PFSK-1 (cell line): ENCODE data around the gene RBKS.

Experiments used
- FOXP2 ChIP-seq: optimal IDR thresholded peaks from 2 replicates; pipeline ENCODE3; 2011; ENCODE audit warnings: borderline replicate concordance, control low read depth, inconsistent platforms; ENCODE audit not compliant: insufficient read depth; ENCODE audit errors: extremely low read length, extremely low read depth
- POLR2AphosphoS5 ChIP-seq: IDR thresholded peaks from 2 replicates; pipeline ENCODE4 v1.6.1; 2012; ENCODE audit warnings: low read depth, mild to moderate bottlenecking, control low read depth, low read length, moderate library complexity
- SIN3A ChIP-seq: IDR thresholded peaks from 2 replicates; pipeline ENCODE4 v1.6.1; 2012; ENCODE audit warnings: mild to moderate bottlenecking, low read length, moderate library complexity, borderline replicate concordance; ENCODE audit not compliant: insufficient read depth
- TAF1 ChIP-seq: IDR thresholded peaks from 2 replicates; pipeline ENCODE4 v1.6.1; 2012; ENCODE audit warnings: low read length, control low read depth, borderline replicate concordance; ENCODE audit not compliant: insufficient read depth
- TF ChIP-seq, protein P1 (sequence below), 2 experiments: IDR thresholded peaks; 2 replicates each; pipeline versions ENCODE4 v1.6.1 to v1.8.0; 2011 to 2012; ENCODE audit warnings: low read depth in 2 of 2, low read length in 2 of 2, control low read depth in 1 of 2, inconsistent platforms in 1 of 2, mild to moderate bottlenecking in 1 of 2, moderate library complexity in 1 of 2; ENCODE audit not compliant: insufficient read depth in 1 of 2

The RBKS gene

GRCh38 chr2:27830656-27831055 lies 59.5 kb downstream of the RBKS start:
- TF ChIP-seq SIN3A: no peak
- TF ChIP-seq, protein P1, sequence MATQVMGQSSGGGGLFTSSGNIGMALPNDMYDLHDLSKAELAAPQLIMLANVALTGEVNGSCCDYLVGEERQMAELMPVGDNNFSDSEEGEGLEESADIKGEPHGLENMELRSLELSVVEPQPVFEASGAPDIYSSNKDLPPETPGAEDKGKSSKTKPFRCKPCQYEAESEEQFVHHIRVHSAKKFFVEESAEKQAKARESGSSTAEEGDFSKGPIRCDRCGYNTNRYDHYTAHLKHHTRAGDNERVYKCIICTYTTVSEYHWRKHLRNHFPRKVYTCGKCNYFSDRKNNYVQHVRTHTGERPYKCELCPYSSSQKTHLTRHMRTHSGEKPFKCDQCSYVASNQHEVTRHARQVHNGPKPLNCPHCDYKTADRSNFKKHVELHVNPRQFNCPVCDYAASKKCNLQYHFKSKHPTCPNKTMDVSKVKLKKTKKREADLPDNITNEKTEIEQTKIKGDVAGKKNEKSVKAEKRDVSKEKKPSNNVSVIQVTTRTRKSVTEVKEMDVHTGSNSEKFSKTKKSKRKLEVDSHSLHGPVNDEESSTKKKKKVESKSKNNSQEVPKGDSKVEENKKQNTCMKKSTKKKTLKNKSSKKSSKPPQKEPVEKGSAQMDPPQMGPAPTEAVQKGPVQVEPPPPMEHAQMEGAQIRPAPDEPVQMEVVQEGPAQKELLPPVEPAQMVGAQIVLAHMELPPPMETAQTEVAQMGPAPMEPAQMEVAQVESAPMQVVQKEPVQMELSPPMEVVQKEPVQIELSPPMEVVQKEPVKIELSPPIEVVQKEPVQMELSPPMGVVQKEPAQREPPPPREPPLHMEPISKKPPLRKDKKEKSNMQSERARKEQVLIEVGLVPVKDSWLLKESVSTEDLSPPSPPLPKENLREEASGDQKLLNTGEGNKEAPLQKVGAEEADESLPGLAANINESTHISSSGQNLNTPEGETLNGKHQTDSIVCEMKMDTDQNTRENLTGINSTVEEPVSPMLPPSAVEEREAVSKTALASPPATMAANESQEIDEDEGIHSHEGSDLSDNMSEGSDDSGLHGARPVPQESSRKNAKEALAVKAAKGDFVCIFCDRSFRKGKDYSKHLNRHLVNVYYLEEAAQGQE (IDR thresholded peaks at IDR 0.05; ENCODE audit: insufficient read depth in 1 of 2, low read depth in 2 of 2, low read length in 2 of 2): no peak
- TF ChIP-seq TAF1: no peak
- TF ChIP-seq POLR2AphosphoS5: no peak
- TF ChIP-seq FOXP2: no peak

DNA sequence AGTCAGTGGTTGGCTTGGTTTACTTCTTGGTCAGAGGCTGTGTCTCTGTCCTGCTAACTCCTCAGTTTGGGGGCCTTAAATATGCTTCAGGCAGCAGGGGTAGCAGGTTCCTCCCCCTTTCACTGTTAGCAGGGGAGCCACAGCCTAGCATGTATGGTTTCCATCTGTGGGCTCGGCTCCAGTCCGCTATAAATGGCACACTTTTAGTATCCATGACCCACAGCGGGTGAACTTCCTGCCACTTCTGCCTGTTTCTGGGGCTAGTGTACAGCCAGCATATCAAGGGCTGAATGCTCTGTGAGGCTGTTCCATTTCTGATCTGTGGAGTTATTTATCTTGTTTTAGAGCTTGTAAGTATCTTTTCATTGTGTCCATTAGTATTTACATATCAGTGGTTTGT lies 60.4 kb downstream of the RBKS start:
- TF ChIP-seq TAF1 (no peak), POLR2AphosphoS5 (no peak), FOXP2 (no peak), SIN3A (no peak)
- TF ChIP-seq, protein P1 (IDR thresholded peaks at IDR 0.05; ENCODE audit: insufficient read depth in 1 of 2, low read depth in 2 of 2, low read length in 2 of 2): no peak

DNA sequence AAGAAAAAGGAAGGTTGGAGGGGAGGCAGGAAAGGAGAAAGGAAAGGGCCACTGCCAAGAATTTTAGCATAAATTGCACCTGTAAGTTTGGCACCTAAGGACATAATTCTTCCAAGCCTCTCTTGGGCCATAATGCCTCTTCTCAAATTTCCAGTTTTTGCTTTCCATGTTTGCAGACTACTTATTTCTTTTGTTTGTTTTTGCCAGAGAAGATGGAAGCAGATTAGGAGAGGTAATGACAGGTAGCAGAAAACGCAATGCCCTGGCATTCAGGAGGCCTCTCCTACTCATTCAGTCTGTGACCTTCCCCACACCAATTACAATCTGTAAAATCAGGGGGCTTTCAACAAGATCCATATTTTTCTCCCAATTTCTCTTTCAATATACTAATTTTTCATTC lies 61.9 kb downstream of the RBKS start:
- no peak for TF ChIP-seq TAF1
- TF ChIP-seq, protein P1 (IDR thresholded peaks at IDR 0.05; ENCODE audit: insufficient read depth in 1 of 2, low read depth in 2 of 2, low read length in 2 of 2): no peak
- TF ChIP-seq SIN3A: no peak

GRCh38 chr2:27824401-27824800 lies 65.8 kb downstream of the RBKS start:
- no peak for TF ChIP-seq TAF1
- TF ChIP-seq FOXP2: no peak
- no peak for TF ChIP-seq SIN3A
- no peak for TF ChIP-seq POLR2AphosphoS5
- TF ChIP-seq, protein P1 (IDR thresholded peaks at IDR 0.05; ENCODE audit: insufficient read depth in 1 of 2, low read depth in 2 of 2, low read length in 2 of 2): no peak

DNA sequence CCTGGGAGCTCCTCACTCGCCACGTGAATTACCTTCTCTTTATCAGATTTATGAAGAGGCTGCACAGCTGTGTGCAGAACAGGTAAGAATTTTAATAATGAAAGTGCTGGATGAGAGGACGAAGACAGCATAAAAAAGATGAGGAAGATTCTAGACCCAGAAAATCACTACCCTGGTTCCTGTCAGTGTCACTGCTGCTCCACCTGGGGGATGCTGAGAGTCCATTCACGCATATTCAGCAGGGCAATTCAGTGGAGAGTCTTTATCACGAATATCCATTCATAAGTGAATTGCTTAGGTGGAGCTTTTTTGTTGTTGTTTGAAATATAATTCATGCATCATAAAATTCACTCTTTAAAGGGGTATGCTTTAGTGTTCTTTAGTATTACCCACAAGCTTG lies 66.6 kb downstream of the RBKS start:
- TF ChIP-seq FOXP2: no peak
